Amygdala (tissue), 56 donors: Measurements from ENCODE around the gene SH2D3A.

Source experiments
- DNase-seq, 56 donors: peaks; one replicate each; lab custom pipeline; 2025; lab: John Stamatoyannopoulos, UW

Gene SH2D3A

GRCh38 chr19:6724631-6725492 is 42.4 kb downstream of the SH2D3A start:
- DNase-seq, result no peak

GRCh38 chr19:6723738-6724137 is 43.5 kb downstream of the SH2D3A start:
- DNase-seq, result peak in 4 of 56 donors; percentile 0 to 15 (median 5)

- DNase-seq, result no peak
These were observed 44.1 kb downstream of the SH2D3A start for GRCh38 chr19:6723108-6723618.

- DNase-seq, result no peak
These were observed 45.5 kb downstream of the SH2D3A start for GRCh38 chr19:6721773-6722172.

- no peak for DNase-seq
These were observed 46.1 kb downstream of the SH2D3A start for GRCh38 chr19:6721138-6721474.

- DNase-seq, result peak in 8 of 56 donors; percentile 7 to 27 (median 15)
These were observed 46.7 kb downstream of the SH2D3A start, which contains the start of gene C3 for GRCh38 chr19:6720369-6721137. TSS of gene C3 (minus strand) at chr19:6720650. CDS start at chr19:6720589, 61 bp downstream.

GRCh38 chr19:6719992-6720368 is 47.3 kb downstream of the SH2D3A start:
- DNase-seq, result no peak

- peak in 3 of 56 donors; percentile 7 to 26 (median 15) for DNase-seq
These were observed 47.7 kb downstream of the SH2D3A start for GRCh38 chr19:6719540-6719861.

- peak in 28 of 56 donors; percentile 7 to 72 (median 36) for DNase-seq
These were observed 48.3 kb downstream of the SH2D3A start for GRCh38 chr19:6718741-6719539.

- no peak for DNase-seq
These were observed 49.0 kb downstream of the SH2D3A start for GRCh38 chr19:6718111-6718740.

GRCh38 chr19:6717441-6717971 is 49.7 kb downstream of the SH2D3A start:
- DNase-seq, result no peak

GRCh38 chr19:6717036-6717435 is 50.2 kb downstream of the SH2D3A start:
- no peak for DNase-seq

- DNase-seq, result no peak
These were observed 50.6 kb downstream of the SH2D3A start for GRCh38 chr19:6716610-6716970.

GRCh38 chr19:6714749-6715555 is 52.3 kb downstream of the SH2D3A start:
- no peak for DNase-seq

- DNase-seq, result no peak
These were observed 53.2 kb downstream of the SH2D3A start for GRCh38 chr19:6713773-6714692.

- DNase-seq, result no peak
These were observed 54.3 kb downstream of the SH2D3A start for GRCh38 chr19:6712692-6713670.

- no peak for DNase-seq
These were observed 55.0 kb downstream of the SH2D3A start for GRCh38 chr19:6712231-6712630.
